ENCODE measurements around the gene TMEM181.
"Not testable (repeated sequence)": the region's sequence is repeated elsewhere in the genome, so short reads cannot be mapped to it uniquely, and the experiment has no call there.

TMEM181 gene

DNA sequence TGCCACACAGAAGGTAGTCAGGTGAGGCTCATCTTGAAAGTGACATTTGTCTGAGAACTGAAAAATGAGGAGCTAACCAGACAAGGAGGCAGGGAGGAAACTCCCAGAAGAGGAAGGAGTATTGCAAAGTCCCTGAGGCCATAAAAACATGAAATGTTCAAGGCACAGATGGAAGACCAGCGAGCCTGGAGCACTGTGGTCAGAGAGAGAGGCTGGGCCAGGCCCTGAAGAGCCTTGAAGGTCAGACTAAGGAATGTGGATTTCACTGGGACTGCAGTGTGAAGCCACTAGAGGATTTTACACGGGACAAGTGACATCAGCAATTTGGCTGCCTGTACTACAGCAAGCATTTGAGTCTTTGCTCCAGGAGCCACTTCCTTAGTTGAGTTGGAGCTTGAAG, 21.1 kb upstream of the TMEM181 start:
- DNase-seq (ENCODE audit: low spot score): no peak

- DNase-seq (ENCODE audit: low spot score): no peak
Observed at GRCh38 chr6:158539413-158539812, 20.5 kb upstream of the TMEM181 start.

DNA sequence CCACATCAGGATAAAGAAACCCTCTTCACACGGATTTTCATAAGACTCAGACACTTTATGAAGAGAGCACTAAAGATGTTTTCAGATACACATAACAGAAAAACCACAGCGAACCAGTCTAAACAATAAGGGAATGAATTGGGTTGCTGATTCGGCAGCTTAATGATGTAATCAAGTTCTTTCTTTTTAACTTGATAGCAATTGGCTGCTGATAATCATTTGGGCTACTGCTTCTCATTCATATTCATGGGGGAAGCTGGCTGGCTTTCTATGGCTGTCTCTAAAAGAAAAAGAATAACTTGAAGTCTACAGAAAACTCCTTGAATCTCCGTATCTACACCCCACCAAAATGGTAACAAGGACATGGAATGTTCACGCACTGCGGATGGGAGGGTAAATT, 20.0 kb upstream of the TMEM181 start:
- no peak for DNase-seq (ENCODE audit: low spot score)

- DNase-seq (ENCODE audit: low spot score): no peak
Observed at GRCh38 chr6:158543606-158544185, 16.2 kb upstream of the TMEM181 start.

DNA sequence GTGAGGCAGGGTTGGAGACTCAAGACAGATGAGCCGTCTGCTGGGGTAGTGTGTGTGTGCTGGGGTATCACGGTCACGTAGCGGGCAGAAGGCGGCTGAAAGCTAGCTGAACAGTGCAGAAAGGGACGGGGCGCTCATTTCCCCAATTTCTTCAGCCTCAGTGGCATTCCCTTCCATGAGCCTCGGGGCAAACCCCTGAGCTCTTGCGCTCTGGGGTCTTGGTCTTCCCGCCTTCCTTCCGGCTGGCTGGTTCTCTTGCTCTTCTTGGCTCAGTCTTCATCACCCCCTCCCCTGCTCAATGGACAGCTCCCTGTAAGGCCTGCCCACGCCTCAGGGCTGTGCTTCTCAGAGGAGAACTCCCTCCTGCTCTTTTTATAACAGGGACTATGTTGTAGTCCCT, 15.5 kb upstream of the TMEM181 start:
- DNase-seq (ENCODE audit: low spot score): no peak

DNA sequence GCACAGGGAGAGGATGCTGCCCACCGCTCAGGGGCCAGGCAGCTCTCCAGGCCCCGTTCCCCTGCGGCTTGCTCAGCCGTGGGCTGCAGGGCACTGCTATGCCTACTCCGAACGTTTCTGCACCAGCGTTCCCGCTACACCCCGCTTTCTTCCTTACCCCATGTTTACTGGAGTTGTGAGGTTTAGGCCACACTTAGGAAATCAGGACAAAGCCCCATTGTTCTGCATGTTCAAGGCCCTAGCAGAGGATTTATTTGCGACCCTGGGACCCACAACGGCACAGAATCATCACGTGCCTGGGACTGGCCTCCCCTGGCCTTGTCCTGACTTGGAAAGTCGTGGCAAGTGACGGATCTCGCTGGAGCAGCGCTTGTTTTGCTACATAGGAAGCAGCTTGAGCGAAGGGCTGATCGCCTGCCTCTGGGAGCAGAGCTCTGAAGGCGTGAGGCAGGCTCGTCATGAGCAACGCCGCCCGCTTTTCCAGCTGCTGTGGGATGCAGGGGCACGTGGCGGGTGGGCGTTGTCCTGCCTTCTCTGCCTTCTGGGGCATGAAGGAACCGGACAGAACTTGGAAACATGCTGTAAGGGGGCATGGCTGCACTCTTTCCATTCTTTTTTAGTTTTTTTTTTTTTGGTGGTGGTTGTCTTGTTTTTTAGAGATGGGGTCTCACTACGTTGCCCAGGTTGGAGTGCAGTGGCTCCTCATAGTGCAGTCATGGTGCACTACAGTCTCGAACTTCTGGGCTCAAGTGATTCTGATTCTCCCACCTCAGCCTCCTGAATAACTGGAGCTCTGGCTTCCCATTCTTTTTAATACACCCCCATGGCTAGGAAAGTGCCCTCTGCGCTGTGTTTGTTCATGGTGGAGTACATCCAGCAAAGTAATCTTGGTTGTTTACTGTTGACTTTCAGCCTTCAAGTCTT, 14.6 kb upstream of the TMEM181 start:
- no peak for DNase-seq (ENCODE audit: low spot score)

- DNase-seq (ENCODE audit: low spot score): no peak
Observed at GRCh38 chr6:158548418-158549161, 11.3 kb upstream of the TMEM181 start.

- no peak for DNase-seq (ENCODE audit: low spot score)
Observed at GRCh38 chr6:158552055-158552795, 7.7 kb upstream of the TMEM181 start.

DNA sequence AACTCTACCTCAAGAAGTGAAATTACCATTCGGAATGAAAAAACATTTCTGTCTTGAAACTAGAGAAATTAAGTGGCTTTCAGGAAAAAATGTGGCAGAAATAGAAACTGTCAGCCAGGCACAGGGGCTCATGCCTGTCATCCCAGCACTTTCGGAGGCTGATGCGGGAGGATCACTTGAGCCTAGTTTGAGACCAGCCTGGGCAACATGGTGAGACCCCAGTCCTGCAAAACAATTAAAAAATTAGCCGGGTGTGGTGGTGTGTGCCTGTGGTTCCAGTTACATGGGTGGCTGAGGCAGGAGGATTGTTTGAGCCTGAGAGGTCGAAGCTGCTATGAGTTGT, 7.1 kb upstream of the TMEM181 start:
- no peak for DNase-seq (ENCODE audit: low spot score)

- no peak for DNase-seq (ENCODE audit: low spot score)
Observed at GRCh38 chr6:158554611-158555361, 5.1 kb upstream of the TMEM181 start.

- no peak for DNase-seq (ENCODE audit: low spot score)
Observed at GRCh38 chr6:158556113-158556512, 3.8 kb upstream of the TMEM181 start.

DNA sequence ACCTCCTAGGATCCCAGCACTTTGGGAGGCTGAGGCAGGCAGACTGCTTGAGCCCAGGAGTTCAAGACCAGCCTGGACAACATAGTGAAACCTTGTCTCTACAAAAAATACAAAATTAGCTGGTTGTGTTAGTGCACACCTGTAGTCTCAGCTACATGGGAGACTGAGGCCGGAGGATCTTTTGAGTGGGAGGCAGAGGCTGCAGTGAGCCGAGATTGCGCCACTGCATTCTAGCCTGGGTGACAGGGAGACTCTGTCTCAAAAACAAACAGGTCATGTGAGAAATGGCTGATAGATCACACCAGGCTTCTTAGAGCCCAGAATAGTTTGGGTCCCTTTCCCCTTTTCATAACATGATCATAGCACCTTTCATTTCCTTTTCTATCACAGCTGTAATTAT, 2.8 kb upstream of the TMEM181 start:
- not testable (repeated sequence) for DNase-seq (ENCODE audit: low spot score)

DNA sequence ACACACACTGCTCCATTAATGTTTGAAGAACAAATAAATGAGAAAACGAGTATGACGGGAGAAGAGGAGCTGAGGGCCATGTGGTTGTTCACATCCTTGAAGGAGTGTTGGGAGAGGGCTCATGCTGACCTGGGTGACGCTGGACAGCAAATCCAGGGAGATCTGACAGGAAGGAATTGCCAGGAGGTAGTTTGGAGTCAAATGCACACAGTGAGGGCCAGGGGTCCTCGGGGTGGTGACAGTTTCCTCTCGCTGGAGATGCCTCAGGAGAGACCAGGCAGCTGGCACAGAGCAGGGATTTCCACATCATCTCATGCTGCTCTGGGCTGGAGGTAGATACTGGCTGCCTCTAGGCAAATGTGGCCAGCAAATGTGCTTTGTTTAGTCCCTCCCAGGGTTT, 2.0 kb upstream of the TMEM181 start:
- DNase-seq (ENCODE audit: low spot score): no peak

DNA sequence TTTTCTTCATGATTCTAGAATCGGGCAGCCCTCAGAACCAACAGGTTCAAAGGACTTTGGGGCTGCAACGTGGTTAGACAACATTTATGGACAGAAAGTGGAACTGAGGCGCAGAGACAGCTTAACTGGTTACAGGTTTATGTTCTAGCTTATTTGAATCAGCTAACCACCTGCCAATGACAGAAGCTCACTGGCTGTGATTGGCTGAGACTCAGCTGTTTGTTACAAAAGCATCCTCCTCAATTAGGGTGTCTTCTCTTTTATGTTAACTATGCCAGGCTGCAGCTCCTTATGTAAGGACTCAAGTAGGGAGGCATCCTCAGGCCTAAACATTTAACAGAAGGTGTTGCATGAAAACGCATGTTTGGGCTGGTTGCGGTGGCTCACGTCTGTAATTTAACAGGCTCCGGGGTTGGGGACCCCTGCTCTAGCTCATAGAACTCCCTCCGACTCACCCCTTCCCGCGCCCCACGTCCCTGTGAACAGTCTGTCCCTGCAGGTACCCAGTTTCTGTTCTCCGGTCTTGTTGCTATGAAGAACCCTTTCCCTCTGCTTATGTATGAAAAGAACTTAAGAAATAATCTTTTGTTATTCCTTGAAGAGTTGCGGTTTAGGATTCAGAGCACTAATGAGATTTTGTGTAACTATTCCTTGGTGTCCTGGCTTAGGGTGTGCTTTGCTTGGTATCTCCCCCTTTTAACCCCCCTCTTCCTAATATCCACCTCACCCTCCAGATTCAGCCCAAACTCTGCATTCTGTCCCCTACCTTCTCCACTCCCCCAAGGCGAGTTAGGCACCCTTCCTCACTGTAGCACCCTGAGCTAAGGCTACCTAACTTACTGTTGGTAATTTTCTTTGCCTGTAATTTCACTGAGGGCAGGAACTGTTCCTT, 1.2 kb upstream of the TMEM181 start:
- no peak for DNase-seq (ENCODE audit: low spot score)

- no peak for DNase-seq (ENCODE audit: low spot score)
Observed at GRCh38 chr6:158559338-158559894, 475 bp upstream of the TMEM181 start.

- no peak for DNase-seq (ENCODE audit: low spot score)
Observed at GRCh38 chr6:158560836-158561320, 987 bp downstream of the TMEM181 start.

DNA sequence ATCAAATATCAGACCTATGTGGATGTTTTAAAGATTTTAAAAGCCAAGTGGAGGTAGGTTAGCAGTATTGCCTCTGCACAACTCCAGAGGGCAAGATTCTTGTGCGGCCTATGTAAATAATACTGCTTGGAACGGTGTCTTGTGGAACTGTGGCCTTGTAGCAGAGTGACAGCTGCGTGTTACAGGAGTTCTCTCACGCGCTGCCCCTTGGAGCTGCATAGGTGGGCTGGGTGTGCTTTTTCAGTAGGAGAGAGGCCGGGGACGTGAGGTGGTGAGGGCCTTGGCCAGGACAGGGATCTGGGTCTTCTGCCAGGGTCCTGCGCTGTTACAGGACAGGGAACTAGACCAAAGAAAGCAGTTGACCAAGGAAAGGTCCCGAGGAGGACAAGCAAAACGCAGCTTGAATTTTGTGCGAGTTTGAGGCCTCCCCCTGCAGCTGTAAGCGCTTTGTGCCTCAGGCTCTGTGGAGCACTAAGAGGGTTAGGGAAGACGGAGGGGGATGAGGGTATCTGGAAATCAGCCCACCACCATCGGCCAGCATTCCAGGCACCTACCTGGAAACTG, 1.5 kb downstream of the TMEM181 start:
- no peak for DNase-seq (ENCODE audit: low spot score)

DNA sequence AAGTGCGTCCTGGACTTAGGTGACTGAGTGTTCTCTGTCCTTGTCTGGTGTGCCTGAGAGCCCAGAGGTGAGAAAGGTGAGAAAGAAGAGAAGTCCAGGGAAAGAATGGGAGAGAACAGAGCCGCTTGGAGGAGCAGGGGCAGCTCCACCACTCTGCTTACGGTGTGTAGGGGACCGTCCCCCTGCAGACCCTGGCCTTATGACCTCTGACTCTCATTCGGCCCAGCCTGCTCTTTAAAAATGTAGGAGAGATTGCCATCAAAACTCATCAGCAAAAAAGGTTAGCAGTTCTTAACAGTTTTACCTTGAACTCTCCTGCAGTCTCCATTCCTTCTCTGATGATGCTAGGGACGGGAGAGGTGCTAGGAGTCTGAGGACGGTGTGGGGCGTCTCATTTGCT, 2.0 kb downstream of the TMEM181 start:
- no peak for DNase-seq (ENCODE audit: low spot score)

DNA sequence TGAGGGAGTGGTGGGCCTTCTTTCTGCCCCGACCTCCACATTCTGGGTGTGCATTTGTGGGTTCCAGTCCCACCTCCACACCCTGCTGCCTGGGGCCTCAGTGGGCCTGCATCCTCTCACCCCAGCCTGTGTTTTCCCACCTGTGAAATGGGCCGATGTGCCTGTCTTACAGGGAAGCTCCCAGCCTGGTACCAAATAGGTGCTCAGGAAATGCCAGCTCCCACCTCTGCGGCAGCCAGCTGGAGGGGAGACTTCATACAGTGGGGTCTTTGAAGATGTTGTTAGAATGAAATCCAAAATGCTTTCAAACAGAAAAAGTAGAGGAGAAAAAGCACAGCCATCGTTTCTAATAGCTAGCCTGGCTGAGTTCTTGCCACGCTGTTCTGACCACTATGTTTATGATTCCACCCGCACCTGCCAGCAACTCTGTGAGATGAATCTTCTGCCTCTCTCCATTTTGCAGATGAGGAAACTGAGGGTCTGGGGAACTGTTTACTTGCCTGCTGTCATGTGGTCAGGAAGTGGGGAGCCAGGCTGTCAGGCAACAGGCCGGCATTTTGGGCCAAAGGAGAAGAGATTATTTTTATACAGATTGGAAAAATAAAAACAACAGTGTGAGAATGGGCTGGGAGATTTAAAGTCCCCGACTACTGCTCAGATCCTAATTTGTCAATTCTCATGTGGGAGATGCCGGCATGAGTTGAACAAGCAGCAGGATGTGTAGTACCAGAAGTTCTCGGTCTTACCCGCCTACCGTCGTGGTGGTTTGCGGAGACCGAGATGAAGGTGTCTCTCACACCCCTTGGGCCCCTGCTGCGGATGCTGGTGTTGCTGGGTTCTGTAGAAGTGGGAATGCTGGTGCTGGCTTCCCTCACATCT, 4.6 kb downstream of the TMEM181 start:
- no peak for DNase-seq (ENCODE audit: low spot score)

Measured in globus pallidus (tissue), 1 donor.